DMS79 (cell line): ENCODE data around the gene PCNX1.
"Not testable (repeated sequence)": the region's sequence is repeated elsewhere in the genome, so short reads cannot be mapped to it uniquely, and the experiment has no call there.

ENCODE experiments used
- DNase-seq: peaks from one replicate; lab custom pipeline; 2025; lab: John Stamatoyannopoulos, UW

The PCNX1 gene

GRCh38 chr14:70916300-70916699 lies 9.0 kb downstream of the PCNX1 start:
- no peak for DNase-seq

GRCh38 chr14:70916799-70917198 lies 9.5 kb downstream of the PCNX1 start:
- DNase-seq: no peak

GRCh38 chr14:70917633-70918032 lies 10.4 kb downstream of the PCNX1 start:
- DNase-seq: no peak

GRCh38 chr14:70919774-70920173 lies 12.5 kb downstream of the PCNX1 start:
- DNase-seq: no peak

GRCh38 chr14:70920608-70921007 lies 13.3 kb downstream of the PCNX1 start:
- no peak for DNase-seq

GRCh38 chr14:70921669-70922068 lies 14.4 kb downstream of the PCNX1 start:
- DNase-seq: no peak

GRCh38 chr14:70924521-70924920 lies 17.3 kb downstream of the PCNX1 start:
- no peak for DNase-seq

- no peak for DNase-seq
Observed at GRCh38 chr14:70926235-70926830, 19.1 kb downstream of the PCNX1 start.

- DNase-seq: no peak
Observed at GRCh38 chr14:70931008-70931407, 23.7 kb downstream of the PCNX1 start.

- DNase-seq: no peak
Observed at GRCh38 chr14:70934084-70934483, 26.8 kb downstream of the PCNX1 start.

GRCh38 chr14:70934502-70935134 lies 27.4 kb downstream of the PCNX1 start:
- no peak for DNase-seq

GRCh38 chr14:70935135-70935534 lies 27.9 kb downstream of the PCNX1 start:
- DNase-seq: no peak

GRCh38 chr14:70939693-70940092 lies 32.4 kb downstream of the PCNX1 start:
- not testable (repeated sequence) for DNase-seq

- not testable (repeated sequence) for DNase-seq
Observed at GRCh38 chr14:70941637-70942341, 34.5 kb downstream of the PCNX1 start.

- no peak for DNase-seq
Observed at GRCh38 chr14:70942342-70942706, 35.1 kb downstream of the PCNX1 start.

GRCh38 chr14:70942721-70943120 lies 35.5 kb downstream of the PCNX1 start:
- DNase-seq: not testable (repeated sequence)

- no peak for DNase-seq
Observed at GRCh38 chr14:70943838-70944237, 36.6 kb downstream of the PCNX1 start.

- DNase-seq: no peak
Observed at GRCh38 chr14:70947739-70948138, 40.5 kb downstream of the PCNX1 start.

GRCh38 chr14:70952485-70952884 lies 45.2 kb downstream of the PCNX1 start:
- DNase-seq: no peak

GRCh38 chr14:70954068-70954467 lies 46.8 kb downstream of the PCNX1 start:
- no peak for DNase-seq

- DNase-seq: no peak
Observed at GRCh38 chr14:70955543-70956480, 48.6 kb downstream of the PCNX1 start.

- no peak for DNase-seq
Observed at GRCh38 chr14:70956511-70956910, 49.3 kb downstream of the PCNX1 start.
